ENCODE data around the gene GSN. TPM values are rescaled to one million over a fixed set of nuclear protein-coding genes. Genes with fewer than 3 reads are reported as not detected.

Gene GSN
- polyA plus RNA-seq, 3 donors = 67.4 to 187 (median 95.8) TPM

GRCh38 chr9:121317737-121318630, 50.0 kb downstream of the GSN start:
- no peak overlapping the region for H3K27ac ChIP-seq (ENCODE audit: low read depth in 1 of 2, low read length in 2 of 2)
- Mint-ChIP-seq H3K27me3 (ENCODE audit: low read depth in 3 of 3) (peaks cover 0 to 1% (median 0%) of the 10 kb centered on the region in 3 donors), H3K36me3 (peaks cover 56 to 82% of the 10 kb centered on the region in 2 donors), H3K9me3 (peaks cover 0 to 3% (median 0%) of the 10 kb centered on the region in 7 donors), H3K4me1 (peaks cover 25% of the 10 kb centered on the region), H3K4me3 (no peak overlapping the region), H3K27ac (peak overlapping the region in 1 of 7 donors; percentile 67)
- peaks cover 17 to 27% of the 10 kb centered on the region in 2 donors for H3K4me1 ChIP-seq (ENCODE audit: control insufficient read depth in 1 of 2, insufficient read depth in 2 of 2, low read length in 2 of 2)
- H3K36me3 ChIP-seq (replicated peaks in 1 of 2; ENCODE audit: control insufficient read depth in 1 of 2, insufficient read depth in 2 of 2, low read length in 2 of 2) = peaks cover 51 to 65% of the 10 kb centered on the region in 2 donors
- H3K4me2 ChIP-seq (replicated peaks; ENCODE audit: extremely low read depth, low read length, poor library complexity, severe bottlenecking) = no peak overlapping the region
- WGBS (ENCODE audit: insufficient coverage) = 100% methylated on average over 1 of the region's 6 CpGs
- H3K4me3 ChIP-seq (replicated peaks in 1 of 3; ENCODE audit: low read depth in 2 of 3, low read length in 3 of 3) = no peak overlapping the region
- no peak overlapping the region for H2AFZ ChIP-seq (ENCODE audit: insufficient read depth, low read depth, low read length, poor library complexity, severe bottlenecking)
- no peak for DNase-seq
- H3K79me2 ChIP-seq (ENCODE audit: insufficient read depth, low read length) = no peaks in the 10 kb centered on the region
- intact Hi-C loops (cut with micrococcal nuclease) = no loop called here
- H3K9ac ChIP-seq (ENCODE audit: insufficient read depth, low read length, poor library complexity, severe bottlenecking) = no peak overlapping the region
- no peaks in the 10 kb centered on the region for H4K20me1 ChIP-seq (ENCODE audit: insufficient read depth, low read length)
- no peak for TF ChIP-seq CTCF (IDR thresholded peaks at IDR 0.05)
- H3K27me3 ChIP-seq (ENCODE audit: control insufficient read depth in 2 of 2, insufficient read depth in 2 of 2, low read length in 2 of 2) = no peaks in the 10 kb centered on the region
- no peaks in the 10 kb centered on the region for H3K9me3 ChIP-seq (replicated peaks in 1 of 2; ENCODE audit: control insufficient read depth in 1 of 2, insufficient read depth in 1 of 2, low read length in 2 of 2)

- TF ChIP-seq CTCF (IDR thresholded peaks at IDR 0.05) = no peak
- Mint-ChIP-seq H3K9me3 (peaks cover 0 to 3% (median 0%) of the 10 kb centered on the region in 7 donors), H3K27ac (peak overlapping the region in 3 of 7 donors; percentile 56 to 80 (median 69)), H3K4me1 (peaks cover 31% of the 10 kb centered on the region), H3K36me3 (peaks cover 55 to 82% of the 10 kb centered on the region in 2 donors), H3K4me3 (no peak overlapping the region), H3K27me3 (ENCODE audit: low read depth in 3 of 3) (peaks cover 0 to 1% (median 0%) of the 10 kb centered on the region in 3 donors)
- Histone ChIP-seq H3K27ac (ENCODE audit: low read depth in 1 of 2, low read length in 2 of 2) (no peak overlapping the region), H4K20me1 (ENCODE audit: insufficient read depth, low read length) (no peaks in the 10 kb centered on the region), H3K4me1 (ENCODE audit: control insufficient read depth in 1 of 2, insufficient read depth in 2 of 2, low read length in 2 of 2) (peaks cover 18 to 31% of the 10 kb centered on the region in 2 donors), H3K36me3 (replicated peaks in 1 of 2; ENCODE audit: control insufficient read depth in 1 of 2, insufficient read depth in 2 of 2, low read length in 2 of 2) (peaks cover 45 to 64% of the 10 kb centered on the region in 2 donors), H2AFZ (ENCODE audit: insufficient read depth, low read depth, low read length, poor library complexity, severe bottlenecking) (no peak overlapping the region), H3K4me2 (replicated peaks; ENCODE audit: extremely low read depth, low read length, poor library complexity, severe bottlenecking) (no peak overlapping the region), H3K9ac (ENCODE audit: insufficient read depth, low read length, poor library complexity, severe bottlenecking) (no peak overlapping the region), H3K9me3 (replicated peaks in 1 of 2; ENCODE audit: control insufficient read depth in 1 of 2, insufficient read depth in 1 of 2, low read length in 2 of 2) (no peaks in the 10 kb centered on the region), H3K79me2 (ENCODE audit: insufficient read depth, low read length) (no peaks in the 10 kb centered on the region), H3K4me3 (replicated peaks in 1 of 3; ENCODE audit: low read depth in 2 of 3, low read length in 3 of 3) (no peak overlapping the region), H3K27me3 (ENCODE audit: control insufficient read depth in 2 of 2, insufficient read depth in 2 of 2, low read length in 2 of 2) (no peaks in the 10 kb centered on the region)
- 97% methylated on average over 19 of the region's 19 CpGs for WGBS (ENCODE audit: insufficient coverage)
- intact Hi-C loops (cut with micrococcal nuclease) = no loop called here
- no peak for DNase-seq
Measured at GRCh38 chr9:121318631-121319382, 50.8 kb downstream of the GSN start.

Data from CD14-positive monocyte (primary cell).